Measurements from ENCODE around the gene LTB4R2.
A peak's percentile ranks its signal among the peaks of the same experiment; 100 is the strongest.

Gene LTB4R2

DNA sequence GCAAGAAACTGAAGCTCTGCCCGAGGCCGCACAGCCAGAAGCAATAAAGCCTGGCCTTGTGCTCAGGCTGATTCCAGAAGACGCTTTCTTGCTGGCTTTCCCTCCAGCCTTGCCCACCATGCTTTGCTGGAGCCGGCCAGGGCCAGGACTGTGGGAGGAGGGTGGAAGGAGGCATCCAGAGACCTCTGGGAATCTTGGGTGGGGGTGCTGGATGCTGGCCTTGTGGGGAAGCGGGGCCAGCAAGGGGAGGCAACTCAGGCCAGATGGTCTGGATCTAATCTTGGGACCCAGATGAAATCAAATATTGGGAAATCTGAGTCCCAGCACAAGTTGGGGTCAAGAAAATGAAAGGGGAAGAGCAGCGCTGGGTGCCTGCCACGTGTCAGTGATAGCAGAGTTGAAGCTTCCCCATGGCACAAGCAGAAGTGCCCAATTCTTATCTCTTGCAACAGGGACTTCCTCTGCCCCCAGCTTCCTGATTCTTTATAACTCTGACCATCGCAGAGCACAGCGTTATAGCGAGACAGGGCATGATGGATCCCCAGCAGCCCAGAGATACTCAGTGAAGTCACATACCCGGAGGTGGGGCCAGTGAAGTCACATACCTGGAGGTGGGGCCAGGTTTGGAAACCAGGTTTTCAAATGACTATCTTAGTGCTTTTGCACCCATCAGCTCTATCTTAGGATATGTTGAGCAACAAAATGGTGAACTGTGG, 32.2 kb upstream of the LTB4R2 start:
- DNase-seq = no peak

DNA sequence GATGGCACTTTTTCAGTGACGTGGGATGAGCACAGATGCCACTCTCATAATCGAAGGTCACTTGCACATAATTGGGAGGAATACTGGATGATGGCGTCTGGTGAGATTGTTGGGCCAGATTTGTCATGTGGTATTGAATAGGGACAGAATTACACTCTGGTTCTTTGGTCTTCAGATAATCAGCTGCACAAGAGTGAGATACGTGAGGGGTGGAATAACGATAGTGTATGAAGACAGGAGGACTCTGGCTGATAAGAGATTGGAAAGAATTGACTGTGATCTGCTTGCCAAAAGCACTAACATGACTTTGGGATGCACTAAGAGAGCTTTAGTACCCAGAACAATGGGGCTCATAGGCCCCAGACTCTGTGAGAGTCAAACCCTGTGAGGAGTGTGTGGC, 31.5 kb upstream of the LTB4R2 start:
- no peak for DNase-seq

DNA sequence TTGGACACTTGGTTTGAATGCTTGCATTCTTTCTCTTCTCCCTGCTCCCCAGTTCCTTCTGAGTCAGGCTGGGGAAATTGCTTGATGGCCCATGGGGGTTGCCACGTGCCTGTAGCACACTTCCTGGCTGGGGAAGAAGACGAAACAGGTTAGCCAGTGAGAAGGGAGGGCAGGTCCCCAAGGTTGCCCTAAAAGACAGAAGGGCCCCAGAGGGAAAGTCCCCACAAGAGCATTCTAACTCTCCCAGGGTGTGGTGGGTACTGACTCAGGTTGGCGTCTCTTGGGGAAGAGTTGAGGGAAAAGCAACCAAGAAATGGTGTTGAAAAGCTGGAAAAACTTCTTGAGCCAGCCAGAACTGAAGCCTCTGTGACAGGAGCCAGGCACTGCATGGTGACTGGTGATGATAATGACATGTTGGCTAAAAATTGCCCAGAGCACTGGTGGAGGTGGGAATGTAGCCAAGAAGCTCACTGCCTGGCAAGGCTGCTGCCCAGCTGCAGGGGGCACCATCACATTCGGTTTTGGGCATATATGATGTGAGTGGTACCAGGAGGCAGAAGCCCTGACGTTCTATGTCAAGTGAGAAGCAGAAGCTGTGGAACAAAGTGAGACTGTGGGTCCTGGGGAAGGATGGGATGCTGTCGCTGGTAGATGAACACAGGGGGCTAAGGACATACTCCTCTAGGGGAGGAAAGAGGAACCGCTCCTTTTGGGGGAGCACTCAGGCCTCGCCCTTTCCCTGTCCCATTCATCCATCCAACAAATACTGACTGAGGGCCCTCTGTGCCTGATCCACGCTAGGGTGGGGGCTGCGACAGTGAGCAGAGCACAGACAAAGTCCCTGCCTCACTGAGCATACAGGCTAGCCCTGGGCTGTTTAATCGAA, 30.4 kb upstream of the LTB4R2 start:
- peak; percentile 66 for DNase-seq

DNA sequence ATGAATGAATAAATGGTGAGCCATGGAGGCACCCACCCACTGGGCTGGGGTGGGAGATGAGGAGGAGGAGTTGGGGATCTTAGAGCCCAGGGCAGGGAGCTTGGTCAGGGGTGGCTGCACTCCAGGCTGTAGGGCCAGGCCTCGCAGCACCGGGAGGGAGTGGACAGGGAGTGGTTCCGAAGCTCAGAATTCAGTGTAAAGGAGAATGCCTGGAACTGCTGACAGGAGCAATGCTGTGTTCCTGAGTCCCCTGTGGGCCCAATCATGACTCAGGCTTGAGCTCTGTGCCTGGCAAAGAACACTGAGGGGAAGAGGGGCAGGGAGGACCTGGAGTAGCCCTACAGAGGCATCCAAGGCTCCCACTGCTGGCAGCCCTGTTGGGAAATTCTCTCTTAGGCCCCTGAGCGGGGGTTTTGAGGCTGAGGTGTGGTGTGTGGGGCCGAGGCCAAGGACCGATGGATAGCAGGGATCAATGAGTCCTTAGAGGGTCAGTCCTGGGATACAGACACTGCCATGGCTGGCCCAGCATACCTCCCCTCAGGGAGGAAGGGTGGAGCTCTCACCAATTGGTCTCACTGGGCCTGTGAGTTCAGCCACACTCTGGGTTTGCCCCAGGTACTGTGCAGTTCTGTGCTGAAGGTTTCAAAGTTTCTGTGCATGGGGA, 29.0 kb upstream of the LTB4R2 start:
- DNase-seq = no peak

DNA sequence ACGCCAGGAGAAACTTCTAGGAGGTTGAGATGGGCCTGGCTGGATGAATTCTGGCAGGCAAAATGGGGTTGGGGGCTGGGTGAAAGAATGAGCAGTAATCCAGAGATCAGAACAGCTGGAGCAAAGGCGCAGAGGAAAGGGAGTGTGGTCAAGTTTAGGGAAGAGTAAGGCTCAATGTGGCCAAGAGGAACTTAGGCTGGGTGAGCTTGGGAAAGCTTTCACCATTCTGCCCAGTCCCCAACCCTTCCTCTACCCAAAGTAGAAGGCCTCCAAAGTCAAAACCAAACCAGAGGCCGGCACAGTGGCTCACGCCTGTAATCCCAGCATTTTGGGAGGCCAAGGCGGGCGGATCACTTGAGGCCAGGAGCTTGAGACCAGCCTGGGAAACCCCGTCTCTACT, 28.3 kb upstream of the LTB4R2 start:
- no peak for DNase-seq

DNA sequence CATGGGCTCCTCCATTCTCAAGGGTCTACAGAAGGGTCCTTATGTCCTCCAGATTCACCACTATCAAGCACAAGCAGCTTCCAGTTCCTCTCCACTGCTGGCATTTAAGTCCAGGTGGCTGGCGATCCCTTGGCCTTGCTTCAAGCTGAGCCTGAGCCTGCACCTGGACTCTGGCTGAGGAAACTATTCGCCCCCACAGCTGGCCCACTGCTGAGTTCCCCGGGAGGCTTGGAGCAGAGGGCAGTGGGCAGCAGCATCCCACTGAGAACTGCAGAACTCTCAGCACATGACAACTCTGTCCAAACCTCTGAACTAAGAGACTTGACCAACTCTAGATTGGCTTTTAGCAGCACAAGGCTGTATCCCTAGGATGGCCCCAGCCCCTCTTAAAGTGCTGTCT, 27.2 kb upstream of the LTB4R2 start:
- no peak for DNase-seq

DNA sequence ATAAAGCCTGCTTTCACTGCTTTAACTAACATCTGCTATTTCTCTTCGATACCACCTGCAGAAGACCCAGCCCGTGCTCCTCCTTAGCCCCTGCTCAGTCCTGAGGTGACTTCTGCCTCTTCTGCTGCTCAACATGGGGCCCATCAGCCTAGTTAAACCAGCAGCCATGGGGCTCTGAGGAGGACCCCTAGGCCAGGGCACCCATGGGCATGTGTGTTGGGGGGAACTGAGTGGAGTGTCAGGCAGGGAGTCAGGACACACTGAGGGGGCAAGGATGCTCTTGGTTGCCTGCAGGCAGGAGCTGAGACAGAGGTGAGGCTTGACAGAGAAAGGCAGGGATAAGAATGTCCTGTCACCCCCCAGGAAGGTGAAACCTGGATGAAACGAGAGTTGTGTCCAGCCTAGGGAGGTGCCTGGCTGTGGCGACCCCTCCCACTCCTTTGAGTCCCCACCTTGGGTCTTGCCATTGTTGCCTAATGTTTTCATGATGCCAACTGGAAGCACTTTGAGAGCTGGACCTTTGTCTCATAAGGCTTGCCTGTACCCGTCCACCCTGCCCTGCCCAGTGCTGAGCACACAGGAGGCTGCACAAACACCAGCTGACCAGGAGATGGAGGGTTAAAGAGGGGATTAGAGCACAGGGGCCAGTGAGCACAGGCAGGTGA, 26.0 kb upstream of the LTB4R2 start:
- DNase-seq = no peak

DNA sequence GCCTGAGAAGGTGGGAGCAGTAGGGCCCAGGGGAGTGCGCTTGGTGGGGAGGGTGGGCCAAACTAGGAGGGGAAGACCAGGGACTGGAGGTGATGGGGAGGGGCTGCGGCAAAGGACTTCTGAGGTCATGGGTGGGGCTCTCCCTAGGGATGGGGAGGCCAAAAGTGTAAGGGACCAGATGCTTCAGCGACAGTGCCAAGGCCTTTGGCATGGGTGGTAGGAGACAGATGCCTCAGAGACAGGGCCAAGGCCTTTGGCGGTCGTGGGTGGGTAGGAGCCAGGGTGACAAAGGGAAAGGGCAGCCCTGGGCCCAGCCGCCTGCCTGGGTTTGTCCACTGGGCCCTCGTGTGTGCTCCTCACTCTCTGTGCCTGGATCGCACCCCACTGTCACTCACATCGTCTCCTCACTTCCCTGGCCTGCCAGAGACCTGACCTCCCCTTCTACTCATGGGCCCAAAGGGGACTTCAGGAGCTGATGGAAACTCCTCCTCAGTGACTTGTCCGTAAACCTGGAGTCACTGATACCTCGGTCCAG, 25.4 kb upstream of the LTB4R2 start:
- no peak for DNase-seq

DNA sequence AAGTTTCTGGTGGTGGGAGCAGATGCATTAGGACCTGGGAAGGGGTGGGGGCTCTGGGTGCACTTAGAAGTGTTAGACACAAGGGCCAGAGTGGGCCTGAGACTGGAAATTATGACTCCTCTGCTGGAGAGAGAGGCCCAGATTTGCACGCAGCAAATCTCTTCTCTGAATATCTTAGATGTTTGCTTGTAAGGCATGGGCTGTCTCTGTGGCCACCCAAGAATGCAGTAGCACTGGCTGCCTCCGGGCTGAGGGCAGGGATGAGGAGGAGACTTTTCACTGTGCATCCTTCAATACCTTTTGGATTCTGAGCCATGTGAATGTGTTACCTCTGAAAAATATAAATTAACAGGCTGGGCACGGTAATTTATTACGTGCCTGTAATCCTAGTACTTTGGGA, 24.6 kb upstream of the LTB4R2 start:
- DNase-seq = no peak

DNA sequence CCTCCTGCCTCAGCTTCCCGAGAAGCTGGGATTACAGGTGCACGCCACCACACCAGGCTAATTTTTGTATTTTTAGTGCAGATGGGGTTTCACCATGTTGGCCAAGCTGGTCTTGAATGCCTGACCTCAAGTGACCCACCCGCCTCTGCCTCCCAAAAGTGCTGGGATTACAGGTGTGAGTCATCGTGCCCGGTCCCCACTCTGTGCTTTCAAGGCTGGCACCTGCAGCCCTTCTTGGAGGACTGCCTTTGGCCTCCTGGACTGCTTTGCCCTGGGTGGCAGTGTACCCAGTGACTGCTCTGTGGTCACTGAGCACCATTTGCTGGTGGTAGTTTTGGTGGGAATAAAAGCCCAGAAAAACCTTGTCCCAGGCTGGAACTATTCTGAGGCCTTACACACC, 22.9 kb upstream of the LTB4R2 start:
- DNase-seq = no peak

DNA sequence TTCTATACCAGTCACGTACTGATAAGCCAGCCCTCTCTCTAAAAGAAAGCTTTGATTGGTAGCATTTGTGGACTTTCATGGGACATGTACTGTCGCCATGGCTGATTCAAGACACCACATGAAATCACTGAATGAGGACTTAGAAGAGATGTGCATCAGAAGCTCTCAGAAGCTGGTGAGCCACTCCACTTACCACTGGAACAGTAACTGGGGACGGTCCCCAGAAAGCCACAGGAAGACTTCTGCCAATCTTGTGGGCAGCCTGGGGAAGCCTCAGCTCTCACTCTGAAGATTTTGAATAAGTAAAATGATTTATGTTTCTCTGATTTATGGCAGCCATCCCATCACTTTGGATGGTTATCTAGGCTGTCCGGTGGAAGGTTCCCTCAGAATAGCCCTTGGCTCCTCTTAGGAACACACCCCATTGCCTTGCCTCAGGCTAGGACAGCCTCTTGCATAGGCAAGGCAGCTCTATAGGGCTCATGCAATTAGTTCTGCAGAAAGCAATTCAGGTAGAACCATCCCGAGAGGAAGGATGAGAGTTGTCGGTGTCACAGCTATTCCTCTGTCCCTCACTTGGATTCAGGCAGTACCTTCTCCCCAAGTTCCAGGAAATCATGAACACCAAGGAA, 20.2 kb upstream of the LTB4R2 start:
- DNase-seq = peak; percentile 84

DNA sequence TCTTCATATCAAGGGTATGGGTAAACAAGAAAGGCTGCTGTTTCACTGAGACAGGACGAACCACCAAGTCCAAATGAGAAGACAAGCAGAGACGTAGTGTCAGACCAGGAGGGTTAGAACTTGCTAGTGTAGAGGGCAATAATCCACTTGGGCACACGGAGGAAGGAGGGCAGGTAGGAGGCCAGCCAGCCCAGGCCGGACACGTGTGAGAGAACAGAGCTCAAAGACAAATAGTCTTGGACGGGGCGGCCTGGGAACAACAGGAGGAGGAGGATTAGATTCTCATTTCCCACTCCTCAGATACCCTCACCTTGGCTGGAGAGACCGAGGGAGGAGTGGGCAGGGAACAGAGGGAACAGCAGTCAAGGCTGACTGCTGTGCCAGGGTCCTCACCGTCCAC, 19.2 kb upstream of the LTB4R2 start:
- DNase-seq = no peak

DNA sequence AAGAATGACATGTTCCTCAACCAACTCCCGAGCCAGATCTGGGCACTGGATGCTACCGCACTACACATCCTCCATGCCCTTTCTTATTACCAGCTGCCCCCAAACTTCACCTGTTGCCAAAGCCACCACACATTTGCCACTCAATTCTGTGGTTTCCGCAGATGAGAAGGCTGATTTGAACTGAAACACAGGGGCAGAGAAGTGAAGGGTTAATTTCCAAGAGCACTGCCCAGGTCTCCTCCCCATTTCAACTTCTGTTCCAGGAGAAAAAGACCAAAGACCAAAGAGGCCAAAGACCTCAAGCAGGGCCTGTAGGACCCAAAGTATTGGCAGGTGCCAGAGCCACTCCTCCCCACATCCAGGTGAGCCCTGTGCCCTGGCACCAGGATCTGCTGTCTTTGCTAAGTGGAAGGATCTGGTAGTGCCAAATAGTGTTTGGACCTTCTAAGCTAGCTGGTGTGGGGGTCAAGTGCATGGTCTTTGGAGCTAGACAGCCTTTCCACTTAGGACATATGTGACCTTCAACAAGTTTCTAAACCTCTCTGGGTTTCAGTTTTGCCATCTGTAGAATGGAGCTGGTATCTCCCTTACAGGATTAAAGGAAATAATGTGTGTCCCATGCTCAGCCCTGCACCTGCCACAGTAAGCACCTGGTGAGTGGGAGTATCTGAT, 18.4 kb upstream of the LTB4R2 start:
- no peak for DNase-seq

DNA sequence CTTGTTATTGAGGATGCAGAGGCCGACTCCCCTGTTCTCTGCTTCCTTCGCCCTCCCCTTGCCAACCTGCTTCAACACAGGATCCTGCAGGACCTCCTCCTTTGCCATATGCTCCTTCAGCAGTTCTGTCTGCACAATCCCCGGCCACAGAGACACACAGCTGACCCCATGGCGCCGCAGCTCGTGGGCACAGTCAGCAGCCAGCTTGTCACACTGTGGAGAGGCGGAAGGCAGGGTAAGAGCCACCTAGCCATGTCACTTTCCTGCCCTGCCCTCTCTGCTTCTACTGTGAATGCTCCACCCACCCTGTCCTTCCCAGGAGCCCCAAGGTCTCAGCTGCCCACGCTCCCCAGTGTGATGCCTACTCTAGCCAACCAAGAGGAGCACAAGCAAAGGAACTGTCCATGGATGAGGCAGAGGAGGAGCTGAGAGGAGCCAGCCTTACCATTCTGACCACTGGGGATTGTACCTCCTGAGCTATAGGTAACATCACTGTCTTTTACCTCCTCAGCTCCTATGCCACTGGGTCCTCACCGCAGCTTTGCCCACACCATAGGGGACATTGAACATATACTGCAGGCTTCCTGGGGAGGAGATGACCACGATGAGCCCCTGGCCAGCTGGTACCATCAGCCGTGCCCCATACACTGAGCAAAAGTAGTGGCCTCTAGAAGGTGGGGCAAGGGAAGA, 17.7 kb upstream of the LTB4R2 start:
- DNase-seq = no peak

DNA sequence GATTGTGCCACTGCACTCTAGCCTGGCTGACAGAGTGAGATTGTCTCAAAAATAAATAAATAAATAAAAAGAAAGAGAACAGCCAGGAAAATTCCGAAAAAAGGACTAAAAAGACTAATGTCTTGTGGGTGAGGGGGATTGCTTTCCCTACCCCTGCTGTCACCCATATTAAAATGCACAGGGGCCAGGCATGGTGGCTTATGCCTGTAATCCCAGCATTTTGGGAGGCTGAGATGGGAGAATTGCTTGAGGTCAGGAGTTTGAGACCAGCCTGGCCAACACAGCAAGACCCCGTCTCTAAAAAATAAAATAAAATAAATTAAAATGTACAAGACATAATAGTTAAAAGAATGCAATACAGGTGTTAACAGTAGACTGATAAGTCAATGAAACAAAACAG, 16.4 kb upstream of the LTB4R2 start:
- DNase-seq = no peak

DNA sequence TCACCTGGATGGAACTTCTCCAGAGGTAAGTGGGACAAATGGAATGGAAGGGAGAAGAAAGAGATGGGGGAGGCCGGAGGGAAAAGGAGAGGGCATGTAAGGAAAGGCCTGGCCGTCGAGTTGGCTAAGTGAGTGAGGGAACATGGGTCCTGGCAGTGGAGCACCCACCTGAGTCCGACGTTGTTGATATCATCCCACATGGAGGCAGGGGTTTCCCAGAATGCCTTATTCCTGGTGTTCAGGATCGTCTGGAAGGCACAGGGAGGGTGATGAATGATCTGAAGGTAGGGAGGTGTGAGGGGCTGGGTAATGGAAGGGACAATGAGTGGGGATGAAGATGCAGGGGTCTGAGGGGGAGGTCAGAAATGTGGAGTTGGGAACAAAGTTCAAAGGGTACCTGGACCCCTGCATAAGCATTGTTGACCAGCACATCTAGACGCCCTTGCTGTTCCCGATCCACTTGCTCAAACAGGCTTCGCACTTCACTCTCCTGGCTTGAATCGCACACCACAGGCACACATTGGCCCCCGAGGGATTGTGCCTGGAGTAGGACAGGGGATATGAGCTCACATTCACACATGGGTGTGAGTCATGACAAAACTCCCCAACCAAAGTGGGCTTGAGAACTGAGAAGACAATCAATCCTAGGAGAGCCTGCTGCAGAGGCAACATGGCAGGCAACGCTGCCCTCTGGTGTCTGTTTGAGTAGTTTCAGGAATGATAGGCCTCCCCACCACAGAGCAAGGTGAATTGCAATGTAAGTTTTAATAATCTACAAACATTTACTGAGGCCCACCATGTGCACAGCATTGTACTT, 13.4 kb upstream of the LTB4R2 start:
- DNase-seq = peak; percentile 86

DNA sequence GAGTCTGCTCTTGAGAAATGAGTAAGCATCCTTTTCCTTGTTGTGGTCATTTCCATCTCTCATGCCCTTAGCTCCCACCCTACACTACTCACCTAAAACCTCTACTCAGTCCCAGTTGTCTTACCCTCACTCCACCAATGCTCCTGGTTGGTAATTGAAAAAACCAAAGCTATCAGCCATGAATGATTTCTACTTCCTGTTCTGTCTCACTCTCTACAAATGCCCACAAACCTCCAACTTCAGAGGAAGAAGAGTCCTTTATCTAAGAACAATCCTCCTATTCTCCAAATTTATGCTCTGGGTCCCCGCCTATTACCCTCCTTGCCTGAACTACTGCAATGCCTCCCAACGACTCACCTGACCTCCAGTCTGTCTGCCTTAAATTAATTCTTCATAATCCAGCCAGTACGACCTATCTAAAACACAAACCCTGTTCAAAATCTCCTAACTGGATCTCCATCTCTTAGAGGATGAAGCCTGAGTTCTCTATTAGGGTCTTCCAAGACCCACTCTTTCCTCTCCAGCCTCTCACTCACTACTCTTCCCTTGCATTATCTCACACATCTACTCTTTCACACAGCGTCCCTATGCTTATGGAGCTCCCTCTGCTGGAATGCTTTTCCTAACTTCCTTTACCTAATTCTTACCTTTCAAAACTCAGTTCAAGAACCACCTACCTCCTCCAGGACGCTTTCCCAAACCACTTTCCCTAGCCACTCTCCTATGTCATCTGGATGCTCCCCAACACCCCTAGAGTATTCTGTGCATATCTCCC, 12.6 kb upstream of the LTB4R2 start:
- DNase-seq = no peak

DNA sequence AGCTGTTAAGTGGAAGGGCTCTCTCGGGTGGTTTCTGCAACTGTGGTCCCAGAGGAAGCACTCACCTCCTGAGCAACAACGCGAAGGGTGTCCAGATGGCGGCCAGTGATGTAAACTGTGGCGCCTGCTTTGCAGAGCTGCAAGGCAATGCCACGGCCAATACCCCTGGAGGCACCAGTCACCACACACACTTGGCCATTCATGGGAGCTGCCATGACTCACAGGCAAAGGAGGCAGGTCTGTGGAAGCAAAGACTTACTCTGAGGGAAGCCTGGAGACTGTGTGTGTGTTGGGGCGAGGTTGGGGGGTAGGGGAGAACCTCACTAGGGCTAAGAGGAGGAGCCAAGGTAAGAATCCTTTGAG, 11.1 kb upstream of the LTB4R2 start:
- DNase-seq = no peak

Measured in activated CD4-positive, alpha-beta T cell treated with anti-CD3 and anti-CD28 coated beads, Interleukin-2, amount 50 U/mL, for 16 hours (primary cell).